ENCODE measurements around the gene PRICKLE2.

The PRICKLE2 gene

GRCh38 chr3:64079369-64080150 is 145.7 kb downstream of the PRICKLE2 start:
- TF ChIP-seq CTCF (IDR thresholded peaks at IDR 0.05; ENCODE audit: control extremely low read depth, extremely low read depth, low read depth, missing control alignments), result no peak
- CTCF ChIA-PET, result interaction anchor here (1.5 to 2.0 kb wide), 5 partner anchors 9 to 405 kb away, joined by 3 to 11 read pairs (median 5); no protein-coding TSS in a partner anchor
- no peak for DNase-seq (ENCODE audit: extremely low spot score)
- POLR2A ChIA-PET, result no interaction called here

- ChIA-PET POLR2A (no interaction called here), CTCF (interaction anchor here (1.5 to 2.0 kb wide), 4 partner anchors 9 to 406 kb away, joined by 3 to 11 read pairs (median 6); no protein-coding TSS in a partner anchor)
- no peak for DNase-seq (ENCODE audit: extremely low spot score)
- TF ChIP-seq CTCF (IDR thresholded peaks at IDR 0.05; ENCODE audit: control extremely low read depth, extremely low read depth, low read depth, missing control alignments), result no peak
These were observed 146.3 kb downstream of the PRICKLE2 start for GRCh38 chr3:64078966-64079365.

- TF ChIP-seq CTCF (IDR thresholded peaks at IDR 0.05; ENCODE audit: control extremely low read depth, extremely low read depth, low read depth, missing control alignments), result no peak
- ChIA-PET CTCF (no interaction called here), POLR2A (no interaction called here)
- DNase-seq (ENCODE audit: extremely low spot score), result no peak
These were observed 150.2 kb downstream of the PRICKLE2 start for GRCh38 chr3:64074895-64075679.

GRCh38 chr3:64074060-64074459 is 151.2 kb downstream of the PRICKLE2 start:
- no peak for DNase-seq (ENCODE audit: extremely low spot score)
- POLR2A ChIA-PET, result no interaction called here
- CTCF ChIA-PET, result no interaction called here
- no peak for TF ChIP-seq CTCF (IDR thresholded peaks at IDR 0.05; ENCODE audit: control extremely low read depth, extremely low read depth, low read depth, missing control alignments)

GRCh38 chr3:64073158-64073761 is 152.0 kb downstream of the PRICKLE2 start:
- TF ChIP-seq CTCF (IDR thresholded peaks at IDR 0.05; ENCODE audit: control extremely low read depth, extremely low read depth, low read depth, missing control alignments), result no peak
- POLR2A ChIA-PET, result no interaction called here
- CTCF ChIA-PET, result no interaction called here
- no peak for DNase-seq (ENCODE audit: extremely low spot score)

GRCh38 chr3:64072126-64072525 is 153.1 kb downstream of the PRICKLE2 start:
- ChIA-PET CTCF (no interaction called here), POLR2A (no interaction called here)
- TF ChIP-seq CTCF (IDR thresholded peaks at IDR 0.05; ENCODE audit: control extremely low read depth, extremely low read depth, low read depth, missing control alignments), result no peak
- no peak for DNase-seq (ENCODE audit: extremely low spot score)
